ENCODE measurements around the gene EP300.

GRCh38 chr22:41140365-41140957 lies 48.1 kb downstream of the EP300 start:
- TF ChIP-seq POLR2A (IDR thresholded peaks at IDR 0.05; ENCODE audit: low read depth) (no peak), CTCF (IDR thresholded peaks at IDR 0.05) (no peak), POLR2AphosphoS5 (IDR thresholded peaks at IDR 0.05) (no peak)

All from esophagus muscularis mucosa (tissue), 3 donors.